C4-2B (cell line): Measurements from ENCODE around the gene UTF1.

Experiments
- H3K27ac ChIP-seq: fragments of 450-650 bp; 2 replicates; pipeline ENCODE4 v1.5.1; 2017
- CTCF ChIP-seq: fragments of 450-650 bp; conservative IDR thresholded peaks from 2 replicates; pipeline ENCODE4 v1.5.1; 2017; ENCODE audit warnings: mild to moderate bottlenecking
- ZFX ChIP-seq: fragments of 450-650 bp; IDR thresholded peaks from 2 replicates; pipeline ENCODE4 v1.6.1; 2017

Gene UTF1

DNA sequence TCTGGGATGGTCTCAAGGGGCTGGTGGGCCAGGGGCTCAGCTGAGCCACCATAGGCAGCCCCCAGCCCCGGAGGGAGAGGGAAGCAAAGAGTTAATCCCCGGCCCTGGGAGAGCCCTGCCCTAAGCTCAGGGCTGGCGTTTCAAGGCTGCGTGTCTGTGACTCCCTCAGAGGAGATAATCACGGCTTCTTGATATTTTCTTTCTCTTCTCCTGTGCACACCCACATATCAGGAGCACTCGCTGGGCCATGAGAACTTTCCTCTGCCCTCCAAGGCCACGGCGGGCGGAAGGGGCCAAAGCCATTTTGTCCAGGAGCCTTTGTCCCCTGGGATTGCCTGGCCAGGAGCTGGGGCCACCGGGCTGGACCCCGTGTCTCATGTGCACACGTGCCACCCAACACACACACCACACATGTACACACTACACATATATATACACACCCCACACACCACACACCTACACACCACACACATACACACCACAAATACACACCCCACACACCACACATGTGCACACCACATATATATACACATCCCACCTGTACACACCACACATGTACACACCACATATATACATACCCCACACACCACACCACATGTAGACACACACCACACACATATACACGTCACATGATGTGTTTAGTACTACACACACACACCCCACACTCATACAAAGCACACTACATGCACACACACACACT is 24.6 kb downstream of the UTF1 start:
- TF ChIP-seq CTCF (no peak), ZFX (no peak)
- no peak overlapping the region for H3K27ac ChIP-seq

GRCh38 chr10:133255323-133255722 is 25.3 kb downstream of the UTF1 start:
- H3K27ac ChIP-seq, result no peak overlapping the region

GRCh38 chr10:133257489-133258065 is 27.6 kb downstream of the UTF1 start:
- peak overlapping the region; percentile 84 for H3K27ac ChIP-seq

More at GRCh38 chr10:133255323-133255722, 25.3 kb downstream of the UTF1 start:
- TF ChIP-seq CTCF, result no peak
- no peak for TF ChIP-seq ZFX

DNA sequence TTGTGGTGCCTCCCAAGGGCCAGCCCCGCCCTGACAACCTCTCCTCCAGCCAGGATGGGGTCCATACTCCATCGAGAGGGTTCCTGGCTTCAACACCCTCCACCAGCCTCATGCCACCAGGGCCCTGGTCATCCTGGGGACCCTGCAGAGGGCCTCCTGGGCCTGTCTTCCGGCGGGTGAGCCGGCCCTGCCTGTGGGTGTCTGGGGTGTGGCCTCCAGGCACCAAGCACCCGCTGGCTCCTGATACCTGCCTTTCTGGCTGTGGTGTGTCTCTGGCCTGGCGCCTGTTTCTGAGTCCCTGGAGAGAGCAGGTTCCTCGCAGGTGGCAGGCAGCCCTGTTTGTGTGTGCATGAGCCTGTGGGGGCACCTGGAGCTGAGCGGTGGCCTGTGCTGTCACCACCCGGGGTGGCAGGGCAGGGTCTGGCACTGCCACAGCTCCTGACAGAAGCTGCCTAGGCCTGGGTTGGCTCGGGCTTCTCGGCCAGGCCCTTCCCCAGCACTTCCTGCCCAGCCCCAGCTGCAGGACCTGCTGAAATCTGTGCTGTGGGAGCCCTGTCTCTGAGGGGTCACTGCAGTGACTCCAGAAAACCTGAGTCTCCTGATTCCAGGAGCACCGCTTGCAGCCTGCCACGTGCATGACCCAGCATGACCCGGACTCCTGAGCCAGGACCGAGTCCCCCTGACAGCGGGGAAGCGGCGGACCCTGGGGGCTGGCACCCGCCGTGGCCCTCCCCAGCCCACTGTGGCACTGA is 28.2 kb downstream of the UTF1 start:
- H3K27ac ChIP-seq, result peak overlapping the region; percentile 84
- TF ChIP-seq ZFX (no peak), CTCF (no peak)

More at GRCh38 chr10:133257489-133258065, 27.6 kb downstream of the UTF1 start:
- TF ChIP-seq ZFX (0 out of 2 replicates have a peak, but pooled peaks have one; percentile 29), CTCF (peak; percentile 88)

- TF ChIP-seq ZFX (no peak), CTCF (no peak)
- peak overlapping the region; percentile 84 for H3K27ac ChIP-seq
These were observed 29.0 kb downstream of the UTF1 start for GRCh38 chr10:133258818-133259601.

DNA sequence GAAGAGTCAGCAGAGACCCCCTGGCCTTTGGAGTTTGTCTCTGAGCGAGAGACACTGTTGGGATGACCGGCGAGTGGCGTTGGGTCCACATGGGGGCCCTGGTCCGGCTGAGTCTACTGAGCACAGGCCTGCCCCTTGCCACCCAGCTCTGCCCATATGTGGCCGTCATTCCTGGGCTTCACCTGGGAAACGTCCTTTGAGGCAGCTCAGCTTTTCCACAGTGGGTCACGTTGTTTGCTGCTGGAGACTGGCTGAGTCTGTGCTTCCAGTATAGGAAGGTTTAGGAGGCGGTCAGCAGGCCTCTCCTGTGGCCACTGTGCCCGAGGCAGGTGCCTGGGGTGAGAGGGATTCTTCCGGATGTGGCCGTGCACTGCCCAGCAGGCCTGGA is 29.6 kb downstream of the UTF1 start:
- no peak for TF ChIP-seq ZFX
- no peak for TF ChIP-seq CTCF
- peak overlapping the region; percentile 84 for H3K27ac ChIP-seq
